ENCODE measurements around the gene KDM5A. TPM values are rescaled to one million over a fixed set of nuclear protein-coding genes. Genes with fewer than 3 reads are reported as not detected.

Gene KDM5A
- 33.6 and 34.3 TPM in 2 replicates for total RNA-seq

DNA sequence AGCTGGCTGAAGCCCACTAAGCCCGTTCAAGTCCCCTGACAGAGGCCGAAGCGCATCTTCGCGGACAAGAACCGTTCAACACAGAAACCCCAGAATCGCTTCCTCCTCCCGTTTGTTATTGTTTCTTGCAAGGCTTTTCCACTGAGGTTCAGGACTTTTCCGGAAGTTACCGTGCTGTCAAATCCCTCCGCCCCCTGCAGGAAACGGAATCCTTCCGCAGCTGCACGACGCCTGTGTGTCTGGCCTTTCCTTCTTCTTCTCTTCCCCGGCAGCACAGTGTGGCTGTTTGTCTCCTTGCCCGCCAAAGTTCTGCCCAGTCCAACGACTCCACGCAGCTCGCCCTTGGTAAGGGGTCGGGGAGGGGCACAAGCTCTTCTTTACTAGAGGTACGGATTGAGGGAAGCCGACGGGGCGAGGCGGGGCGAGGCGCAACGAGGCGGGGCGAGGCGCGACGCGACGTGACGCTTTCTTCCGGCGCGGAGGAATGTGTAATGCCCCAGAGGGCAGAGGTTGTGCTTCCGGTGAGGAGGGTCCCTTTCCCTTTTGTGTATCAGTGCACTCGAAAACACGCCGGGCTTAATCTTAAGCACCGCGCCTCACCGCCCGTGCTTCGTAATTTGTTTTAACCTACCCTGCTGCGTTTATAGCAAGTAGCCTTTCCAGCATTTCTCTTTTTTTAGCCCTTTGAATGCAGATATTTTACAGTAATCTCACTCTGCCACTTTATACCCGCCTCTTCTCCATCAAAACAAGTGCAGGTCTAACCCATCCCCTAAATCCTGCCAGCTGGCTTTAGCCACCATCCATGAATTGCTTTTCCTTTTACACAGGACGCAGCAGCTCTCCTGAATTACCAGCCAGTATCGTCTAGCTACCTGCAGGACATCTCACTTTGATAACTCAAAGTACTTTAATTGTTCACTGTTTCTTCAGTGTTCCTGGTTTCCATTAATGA, at the start of gene KDM5A:
Gene KDM5A (minus strand): TSS at position 179 of the 955 bp plus-strand sequence. CDS start 229 bp downstream, outside the sequence.

DNA sequence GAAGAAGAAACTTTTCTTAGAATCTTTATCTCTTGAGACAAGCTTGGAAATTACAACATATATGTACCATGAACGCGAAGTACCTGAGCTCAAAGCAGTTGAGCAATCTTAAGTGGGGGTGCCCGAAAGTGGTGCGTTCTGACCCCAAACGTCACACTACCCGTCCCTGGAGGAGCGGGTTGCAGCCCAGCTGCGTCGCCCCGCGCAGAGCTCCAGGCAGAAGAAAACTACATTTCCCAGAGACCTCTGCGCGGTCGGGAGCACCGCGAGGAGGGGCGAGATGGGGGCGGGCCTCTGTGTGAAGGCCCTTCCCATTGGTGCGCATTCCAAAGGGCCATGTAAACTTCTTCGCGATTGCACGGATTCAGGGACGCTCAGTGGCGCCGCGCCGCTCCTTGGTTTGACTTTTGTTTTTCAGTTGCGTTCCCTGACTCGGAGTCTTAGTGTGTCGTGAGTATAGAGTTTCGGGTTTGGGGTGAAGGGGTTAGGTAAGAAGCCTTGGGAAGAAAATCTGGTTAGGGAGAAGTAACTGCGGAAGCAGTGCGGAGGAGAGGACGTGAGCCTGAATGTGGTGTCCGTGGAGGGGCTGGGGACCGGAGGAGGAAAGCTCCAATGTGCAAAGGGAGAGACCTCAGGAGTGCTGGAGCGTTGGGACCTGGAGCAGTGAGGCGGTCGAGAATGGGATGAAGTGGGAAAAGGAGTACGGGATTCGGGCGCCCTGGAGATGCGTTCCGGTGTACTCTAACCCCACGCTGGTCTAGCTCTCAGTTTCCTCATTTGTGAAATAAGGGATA, 12.3 kb upstream of the KDM5A start, which contains the start of gene CCDC77:
Gene CCDC77 (plus strand): TSS at position 410 of the 794 bp plus-strand sequence. CDS start 7,740 bp downstream, outside the sequence.

DNA sequence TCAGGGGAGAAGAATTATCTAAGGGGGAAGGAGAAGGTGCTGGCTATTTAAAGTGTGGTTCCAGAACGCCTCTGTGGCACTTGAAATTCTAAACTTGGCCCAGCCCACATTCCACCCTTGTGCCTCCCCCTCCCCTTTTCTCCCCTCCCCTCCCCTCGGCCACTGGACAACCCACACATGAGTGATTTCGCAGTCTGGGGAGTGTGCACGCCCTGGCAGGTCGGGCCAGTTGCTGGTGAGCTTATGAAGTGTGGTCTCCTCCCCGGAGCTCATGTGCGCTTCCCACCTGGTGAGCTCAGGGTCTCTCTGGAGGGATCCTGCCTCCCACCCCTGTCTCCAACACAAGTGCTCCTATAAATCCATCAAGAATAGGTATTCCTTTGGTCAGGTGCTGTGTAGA, 126.3 kb downstream of the KDM5A start, which contains the start of gene SLC6A13:
Gene SLC6A13 (minus strand): TSS at position 20 of the 400 bp plus-strand sequence. CDS start 2,784 bp downstream, outside the sequence.

Other genes with a start within 250 kb of the KDM5A start
- gene SLC6A12, start 175.2 kb downstream of the KDM5A start, total RNA-seq: not detected in 2 replicates
- gene SLC6A13, start 126.5 kb downstream of the KDM5A start, total RNA-seq: not detected in 2 replicates
- 2.9 and 4.5 TPM in 2 replicates for gene CCDC77, start 12.3 kb upstream of the KDM5A start, total RNA-seq
- 1.6 TPM in 1 of 2 replicates, not detected in the other for gene B4GALNT3, start 70.6 kb upstream of the KDM5A start, total RNA-seq

Data from cardiac atrium fibroblast (primary cell).